DOHH2 (cell line): ENCODE measurements around the gene SPATA6.

Experiments used
- CTCF ChIP-seq: fragments of 200-600 bp; sonication (generic); IDR thresholded peaks from one replicate; pipeline ENCODE4 v1.5.1; 2014; ENCODE audit warnings: antibody characterized with exemption, mild to moderate bottlenecking, low read depth, low read length; ENCODE audit not compliant: poor library complexity, severe bottlenecking
- EZH2phosphoT487 ChIP-seq: fragments of 200-600 bp; sonication (generic); IDR thresholded peaks from 2 replicates; pipeline ENCODE4 v1.6.1; 2017; ENCODE audit warnings: borderline replicate concordance, mild to moderate bottlenecking, antibody characterized with exemption, low read length, moderate library complexity, mixed read lengths

- TF ChIP-seq CTCF (no peak), EZH2phosphoT487 (no peak)
Measured at GRCh38 chr1:48492392-48492791, 20.4 kb upstream of the SPATA6 start.
